ENCODE data around the gene CASTOR1. TPM values are rescaled to one million over a fixed set of nuclear protein-coding genes. Genes with fewer than 3 reads are reported as not detected.

CASTOR1 gene
- total RNA-seq, 1 donor from 2014 or later: 55.9 TPM

DNA sequence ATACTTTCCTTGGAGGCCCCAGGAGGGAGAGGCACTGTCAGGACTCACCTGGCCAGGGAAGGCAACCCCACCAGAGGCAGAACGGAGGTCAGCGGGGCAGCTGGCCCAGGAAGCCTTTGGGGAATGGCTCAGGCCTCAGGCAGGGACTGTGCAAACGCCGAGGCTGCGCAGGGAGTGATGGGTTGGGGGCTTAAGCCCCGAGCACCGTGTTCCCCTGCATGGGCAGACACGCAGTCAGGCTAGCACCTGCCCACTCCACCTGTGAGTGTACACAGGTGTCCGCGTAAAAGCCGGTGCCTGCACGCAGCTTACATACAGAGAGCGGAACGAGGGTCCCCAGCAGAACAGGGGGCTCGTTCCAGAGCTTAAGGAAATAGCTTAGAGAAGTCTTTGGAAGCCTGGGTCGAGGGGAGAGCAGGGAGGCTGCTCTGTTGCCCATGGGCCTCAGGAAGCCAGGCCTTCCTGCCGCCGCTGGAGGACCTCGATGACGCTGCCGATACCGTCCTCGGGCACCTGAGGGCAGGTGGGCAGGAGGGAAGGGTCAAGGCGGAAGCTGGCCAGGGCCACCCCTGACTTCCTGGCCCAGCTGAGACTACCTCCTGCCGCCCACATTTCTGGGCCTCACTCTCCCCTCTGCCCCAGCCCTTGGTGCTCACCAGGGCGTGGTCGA, 4.0 kb downstream of the CASTOR1 start:
- TF ChIP-seq, protein P1, sequence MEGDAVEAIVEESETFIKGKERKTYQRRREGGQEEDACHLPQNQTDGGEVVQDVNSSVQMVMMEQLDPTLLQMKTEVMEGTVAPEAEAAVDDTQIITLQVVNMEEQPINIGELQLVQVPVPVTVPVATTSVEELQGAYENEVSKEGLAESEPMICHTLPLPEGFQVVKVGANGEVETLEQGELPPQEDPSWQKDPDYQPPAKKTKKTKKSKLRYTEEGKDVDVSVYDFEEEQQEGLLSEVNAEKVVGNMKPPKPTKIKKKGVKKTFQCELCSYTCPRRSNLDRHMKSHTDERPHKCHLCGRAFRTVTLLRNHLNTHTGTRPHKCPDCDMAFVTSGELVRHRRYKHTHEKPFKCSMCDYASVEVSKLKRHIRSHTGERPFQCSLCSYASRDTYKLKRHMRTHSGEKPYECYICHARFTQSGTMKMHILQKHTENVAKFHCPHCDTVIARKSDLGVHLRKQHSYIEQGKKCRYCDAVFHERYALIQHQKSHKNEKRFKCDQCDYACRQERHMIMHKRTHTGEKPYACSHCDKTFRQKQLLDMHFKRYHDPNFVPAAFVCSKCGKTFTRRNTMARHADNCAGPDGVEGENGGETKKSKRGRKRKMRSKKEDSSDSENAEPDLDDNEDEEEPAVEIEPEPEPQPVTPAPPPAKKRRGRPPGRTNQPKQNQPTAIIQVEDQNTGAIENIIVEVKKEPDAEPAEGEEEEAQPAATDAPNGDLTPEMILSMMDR (IDR thresholded peaks at IDR 0.05): no peak
- no peak for DNase-seq (ENCODE audit: low spot score in 2 of 2)
- H3K27ac ChIP-seq: no peak overlapping the region
- no peaks in the 10 kb centered on the region for H3K27me3 ChIP-seq
- H3K9me3 ChIP-seq: no peaks in the 10 kb centered on the region
- peaks cover 6 to 16% of the 10 kb centered on the region in 2 donors for H3K4me1 ChIP-seq
- peaks cover 22 to 39% of the 10 kb centered on the region in 2 donors for H3K36me3 ChIP-seq
- no peak overlapping the region for H3K4me3 ChIP-seq
- intact Hi-C loops (cut with DNase I): loop anchor here (5.0 kb wide), 1 partner anchor 57 kb away; no protein-coding TSS in a partner anchor

DNA sequence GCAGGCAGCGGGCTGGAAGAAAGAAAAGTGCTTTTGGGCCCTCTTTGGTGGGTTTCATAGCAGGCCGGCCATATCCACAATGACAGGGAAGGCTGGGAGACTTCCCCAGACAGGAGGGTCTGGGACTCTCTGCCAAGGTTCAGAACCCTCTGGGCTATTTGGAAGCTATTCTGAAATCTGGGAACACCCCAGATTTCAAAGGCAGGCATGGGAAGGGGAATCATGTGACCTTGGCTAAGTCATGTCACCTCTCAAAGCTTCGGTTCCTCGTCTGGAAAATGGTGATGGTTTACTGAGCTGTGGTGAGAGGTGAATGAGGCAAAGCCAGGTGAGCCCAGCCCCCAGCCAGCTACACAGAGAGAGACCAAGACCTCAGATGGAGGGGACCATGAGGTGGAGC, 4.6 kb downstream of the CASTOR1 start:
- intact Hi-C loops (cut with DNase I): loop anchor here (5.0 kb wide), 1 partner anchor 58 kb away; no protein-coding TSS in a partner anchor

DNA sequence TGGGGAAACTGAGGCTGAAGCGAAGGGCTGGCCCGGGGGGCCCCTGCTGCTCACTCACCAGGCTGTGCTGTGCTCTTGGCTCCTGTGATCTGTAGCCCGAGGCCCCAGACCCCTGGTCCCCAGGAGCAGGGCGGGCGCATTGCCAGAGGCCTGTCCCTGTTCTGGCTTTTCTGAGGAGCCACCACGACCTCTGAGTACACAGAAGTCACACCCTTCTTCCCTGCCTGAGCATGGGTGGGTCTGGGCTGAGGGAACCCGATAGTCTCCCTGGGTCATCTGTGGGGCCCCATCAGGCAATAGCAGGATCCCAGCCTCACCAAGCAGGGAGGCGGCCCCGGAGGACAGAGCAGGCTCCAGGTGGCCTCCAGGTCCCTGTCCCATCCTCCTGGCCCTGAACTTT, 5.1 kb downstream of the CASTOR1 start:
- Histone ChIP-seq H3K27ac (no peak overlapping the region), H3K27me3 (no peaks in the 10 kb centered on the region), H3K9me3 (no peaks in the 10 kb centered on the region), H3K4me3 (no peak overlapping the region), H3K36me3 (peaks cover 22 to 39% of the 10 kb centered on the region in 2 donors), H3K4me1 (peaks cover 0 to 11% of the 10 kb centered on the region in 2 donors)
- intact Hi-C loops (cut with DNase I): no loop called here
- no peak for DNase-seq (ENCODE audit: low spot score in 2 of 2)
- TF ChIP-seq, protein P1 (IDR thresholded peaks at IDR 0.05): no peak

More for the DNA sequence above, 4.6 kb downstream of the CASTOR1 start:
- Histone ChIP-seq H3K36me3 (peaks cover 22 to 39% of the 10 kb centered on the region in 2 donors), H3K4me3 (no peak overlapping the region), H3K4me1 (peaks cover 0 to 11% of the 10 kb centered on the region in 2 donors), H3K27ac (no peak overlapping the region), H3K27me3 (no peaks in the 10 kb centered on the region), H3K9me3 (no peaks in the 10 kb centered on the region)
- DNase-seq (ENCODE audit: low spot score in 2 of 2): no peak
- TF ChIP-seq, protein P1 (IDR thresholded peaks at IDR 0.05): no peak

DNA sequence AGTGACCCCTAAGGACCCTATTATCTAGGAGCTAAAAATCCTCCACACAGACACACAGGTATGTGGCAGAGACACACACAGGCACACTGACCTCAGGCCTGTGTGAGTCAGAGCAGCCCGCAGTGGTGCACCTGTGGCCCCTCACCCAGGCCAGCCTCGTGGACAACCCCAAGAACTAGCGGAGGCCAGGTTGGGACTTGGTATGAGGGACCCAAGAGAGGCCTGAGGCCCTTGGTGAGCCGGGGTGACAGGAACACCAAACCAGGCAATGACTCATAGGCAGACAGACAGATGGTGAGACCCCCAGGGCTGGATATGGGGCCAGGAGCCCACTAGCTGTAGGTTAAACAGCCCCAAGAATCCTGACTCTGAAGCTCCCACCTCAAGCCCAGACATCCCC, 6.0 kb downstream of the CASTOR1 start:
- TF ChIP-seq, protein P1 (IDR thresholded peaks at IDR 0.05): no peak
- intact Hi-C loops (cut with DNase I): no loop called here
- Histone ChIP-seq H3K4me3 (no peak overlapping the region), H3K27me3 (no peaks in the 10 kb centered on the region), H3K27ac (no peak overlapping the region), H3K4me1 (peaks cover 0 to 8% of the 10 kb centered on the region in 2 donors), H3K36me3 (peaks cover 22 to 39% of the 10 kb centered on the region in 2 donors), H3K9me3 (no peaks in the 10 kb centered on the region)
- no peak for DNase-seq (ENCODE audit: low spot score in 2 of 2)

DNA sequence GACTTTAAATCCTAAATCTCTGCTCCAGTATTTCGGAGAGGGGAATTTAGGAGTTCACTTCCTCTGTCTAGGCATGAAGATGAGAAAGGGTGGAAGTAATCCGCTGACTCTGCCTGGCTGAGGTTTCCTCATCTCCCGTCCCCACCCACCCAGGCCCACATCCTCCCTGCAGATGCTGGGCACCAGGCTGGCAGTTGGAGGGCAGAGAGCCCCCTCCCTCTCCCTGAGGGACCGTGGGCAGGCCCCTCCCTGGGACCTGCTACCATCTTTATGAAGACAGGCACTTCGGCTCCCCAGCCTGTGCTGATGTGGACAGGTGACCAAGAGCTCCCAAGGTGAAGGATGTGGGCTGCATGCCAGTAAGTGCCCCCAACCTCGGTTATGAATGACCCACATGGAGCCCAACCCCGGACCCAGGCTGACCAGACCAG, 6.7 kb downstream of the CASTOR1 start:
- H3K27ac ChIP-seq: no peak overlapping the region
- TF ChIP-seq, protein P1 (IDR thresholded peaks at IDR 0.05): no peak
- no peak overlapping the region for H3K4me3 ChIP-seq
- intact Hi-C loops (cut with DNase I): no loop called here
- H3K36me3 ChIP-seq: peaks cover 22 to 39% of the 10 kb centered on the region in 2 donors
- H3K4me1 ChIP-seq: peaks cover 2 to 12% of the 10 kb centered on the region in 2 donors
- H3K9me3 ChIP-seq: no peaks in the 10 kb centered on the region
- DNase-seq (ENCODE audit: low spot score in 2 of 2): no peak
- H3K27me3 ChIP-seq: no peaks in the 10 kb centered on the region
